ENCODE results near the gene CT83.

DNA sequence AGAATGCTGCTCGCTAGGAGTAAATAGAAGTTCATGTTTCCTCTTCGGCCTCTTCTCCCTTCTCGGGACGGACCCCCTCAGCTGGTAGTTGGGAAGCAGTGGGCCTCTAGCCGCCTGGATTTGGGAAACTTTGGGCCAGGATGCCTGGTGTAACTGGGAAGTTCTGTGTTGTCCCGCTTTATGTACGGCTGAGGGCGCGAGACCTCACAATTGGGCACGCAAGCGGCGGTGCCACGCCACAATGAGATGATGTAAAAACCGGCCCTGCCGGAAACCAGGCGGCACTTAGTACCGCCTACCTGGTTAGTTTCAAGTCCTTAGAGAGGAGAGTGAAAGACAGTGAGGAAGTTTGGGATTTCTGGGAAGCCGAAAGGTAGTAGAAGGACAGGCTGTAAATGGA is at the start of gene CT83:
- TF ChIP-seq, protein P1, sequence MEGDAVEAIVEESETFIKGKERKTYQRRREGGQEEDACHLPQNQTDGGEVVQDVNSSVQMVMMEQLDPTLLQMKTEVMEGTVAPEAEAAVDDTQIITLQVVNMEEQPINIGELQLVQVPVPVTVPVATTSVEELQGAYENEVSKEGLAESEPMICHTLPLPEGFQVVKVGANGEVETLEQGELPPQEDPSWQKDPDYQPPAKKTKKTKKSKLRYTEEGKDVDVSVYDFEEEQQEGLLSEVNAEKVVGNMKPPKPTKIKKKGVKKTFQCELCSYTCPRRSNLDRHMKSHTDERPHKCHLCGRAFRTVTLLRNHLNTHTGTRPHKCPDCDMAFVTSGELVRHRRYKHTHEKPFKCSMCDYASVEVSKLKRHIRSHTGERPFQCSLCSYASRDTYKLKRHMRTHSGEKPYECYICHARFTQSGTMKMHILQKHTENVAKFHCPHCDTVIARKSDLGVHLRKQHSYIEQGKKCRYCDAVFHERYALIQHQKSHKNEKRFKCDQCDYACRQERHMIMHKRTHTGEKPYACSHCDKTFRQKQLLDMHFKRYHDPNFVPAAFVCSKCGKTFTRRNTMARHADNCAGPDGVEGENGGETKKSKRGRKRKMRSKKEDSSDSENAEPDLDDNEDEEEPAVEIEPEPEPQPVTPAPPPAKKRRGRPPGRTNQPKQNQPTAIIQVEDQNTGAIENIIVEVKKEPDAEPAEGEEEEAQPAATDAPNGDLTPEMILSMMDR (IDR thresholded peaks at IDR 0.05) = no peak
- TF ChIP-seq REST (IDR thresholded peaks at IDR 0.05; ENCODE audit: insufficient read depth in 1 of 2, low read depth in 2 of 2, low read length in 1 of 2) (no peak), POLR2AphosphoS5 (IDR thresholded peaks at IDR 0.05; ENCODE audit: low read depth, low read length) (no peak)
